GM18520 (cell line): ENCODE results near the gene ZCCHC9.

Experiments
- ATAC-seq: cut with Tn5 transposase; IDR thresholded peaks from one replicate; pipeline ENCODE4 v1.9.1; 2021; ENCODE audit not compliant: unreplicated experiment

Gene ZCCHC9

DNA sequence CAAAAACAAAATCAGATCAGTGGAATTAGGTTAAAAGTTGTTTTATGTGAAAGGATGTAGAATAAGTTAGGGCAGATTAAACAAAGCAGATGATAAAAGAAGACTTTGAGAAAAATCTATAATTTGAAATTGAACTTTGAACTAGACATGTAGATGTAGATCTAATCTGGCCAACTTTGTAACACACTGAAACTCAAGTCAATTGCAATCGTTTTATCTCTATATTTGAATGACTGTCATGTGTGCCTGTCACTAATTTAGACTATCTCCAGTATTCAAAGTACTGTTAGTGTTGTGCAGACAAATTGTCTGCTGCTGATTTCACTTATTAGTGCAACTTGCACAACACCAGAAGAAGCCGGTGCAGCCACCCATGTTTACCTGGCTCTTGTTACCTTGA, 52.7 kb downstream of the ZCCHC9 start:
- no peak for ATAC-seq

DNA sequence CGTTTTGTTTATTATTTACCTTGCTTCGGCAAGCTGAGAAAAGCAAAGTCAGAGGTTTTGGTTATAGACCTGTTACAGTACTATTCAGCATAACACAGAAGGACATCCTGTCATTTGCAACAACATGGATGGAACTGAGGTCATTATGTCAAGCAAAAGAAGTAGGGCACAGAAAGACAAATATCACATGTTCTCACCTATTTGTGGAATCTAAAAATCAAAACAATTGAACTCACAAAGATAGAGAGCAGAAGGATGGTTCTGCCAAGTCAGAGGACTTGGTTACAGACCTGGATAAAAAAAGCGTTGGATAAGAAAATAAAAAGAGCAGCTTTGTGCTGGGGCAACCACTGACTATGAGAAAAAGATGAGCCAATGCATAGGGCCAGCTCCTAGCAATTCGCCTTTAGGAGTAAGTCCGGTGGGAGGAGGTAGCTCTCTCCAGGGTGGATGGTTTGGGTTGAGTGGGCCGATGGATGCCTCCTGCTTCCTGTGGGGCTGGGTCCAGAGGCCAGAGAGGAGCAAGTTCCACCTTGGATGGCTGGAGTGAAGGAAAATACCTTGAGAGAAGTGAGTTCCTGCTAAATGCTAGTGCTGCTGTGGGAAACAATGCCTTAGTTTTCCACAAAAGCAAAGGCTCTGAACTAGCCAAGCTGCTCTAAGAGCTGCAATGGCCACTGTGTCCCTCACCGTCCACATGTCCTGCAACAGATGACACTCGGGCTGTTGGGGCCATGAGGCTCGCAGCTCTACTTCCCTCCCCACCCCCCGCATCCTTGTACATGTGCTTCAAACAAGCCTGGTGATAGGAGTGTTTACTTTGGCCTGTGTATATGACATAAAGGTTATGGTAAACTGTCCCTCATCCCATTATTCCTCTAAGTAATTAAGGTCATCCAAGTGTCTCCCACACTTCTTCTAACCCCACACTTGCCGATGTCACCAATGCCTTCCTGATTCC, 54.2 kb downstream of the ZCCHC9 start:
- no peak for ATAC-seq

DNA sequence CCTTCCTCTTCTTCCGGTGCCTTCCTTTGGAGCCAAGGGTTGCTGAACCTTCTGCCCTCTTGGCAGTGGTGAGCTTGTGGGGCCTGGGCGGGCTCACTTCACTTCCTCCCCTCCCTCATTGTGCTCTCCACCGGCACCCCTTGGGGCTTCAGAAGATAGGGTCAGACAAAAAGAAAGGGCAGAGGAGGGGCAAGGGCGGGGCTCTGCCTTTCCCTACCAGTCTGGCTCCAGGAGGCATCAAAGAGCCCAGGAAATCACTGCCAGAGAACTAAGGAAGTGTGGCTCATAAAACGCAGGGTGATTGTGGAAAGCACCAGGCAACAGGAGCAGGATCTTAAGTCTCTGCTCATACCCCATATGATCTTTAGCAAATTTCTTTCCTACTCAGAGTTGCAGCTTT, 57.7 kb downstream of the ZCCHC9 start:
- ATAC-seq: no peak

DNA sequence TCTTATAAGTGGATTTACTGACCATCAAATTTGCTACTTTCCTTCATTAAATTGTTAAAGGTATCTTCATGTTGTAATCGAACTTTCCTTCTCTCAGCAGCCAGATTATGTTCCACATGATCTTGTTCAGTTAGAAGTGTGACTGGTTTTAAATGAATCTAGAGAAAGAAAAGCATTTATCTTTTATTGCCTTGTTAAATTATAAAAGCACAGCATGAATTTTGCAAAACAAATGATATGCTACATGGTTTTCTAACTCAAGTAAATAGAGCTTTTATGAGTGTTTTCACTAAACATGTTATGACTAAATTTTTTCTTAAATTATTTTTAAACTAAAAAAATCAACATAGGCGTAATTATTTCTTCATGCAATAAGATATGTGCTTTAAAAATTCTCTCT, 58.5 kb downstream of the ZCCHC9 start:
- ATAC-seq: no peak

DNA sequence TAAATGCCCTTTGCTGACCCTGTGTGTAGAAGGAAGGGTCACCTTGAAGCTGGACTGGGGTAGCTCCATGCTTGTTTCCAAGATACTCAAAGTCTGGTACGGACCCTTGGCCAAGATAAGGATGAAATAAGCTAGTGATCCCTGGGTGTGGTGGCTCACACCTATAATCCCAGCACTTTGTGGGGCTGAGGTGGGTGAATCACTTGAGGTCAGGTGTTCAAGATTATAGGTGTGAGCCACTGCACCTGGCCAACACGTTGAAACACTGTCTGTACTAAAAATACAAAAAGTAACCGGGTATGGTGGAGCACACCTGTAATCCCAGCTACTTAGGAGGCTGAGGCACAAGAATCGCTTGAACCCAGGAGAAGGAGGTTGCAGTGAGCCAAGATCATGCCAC, 59.3 kb downstream of the ZCCHC9 start:
- ATAC-seq: no peak

DNA sequence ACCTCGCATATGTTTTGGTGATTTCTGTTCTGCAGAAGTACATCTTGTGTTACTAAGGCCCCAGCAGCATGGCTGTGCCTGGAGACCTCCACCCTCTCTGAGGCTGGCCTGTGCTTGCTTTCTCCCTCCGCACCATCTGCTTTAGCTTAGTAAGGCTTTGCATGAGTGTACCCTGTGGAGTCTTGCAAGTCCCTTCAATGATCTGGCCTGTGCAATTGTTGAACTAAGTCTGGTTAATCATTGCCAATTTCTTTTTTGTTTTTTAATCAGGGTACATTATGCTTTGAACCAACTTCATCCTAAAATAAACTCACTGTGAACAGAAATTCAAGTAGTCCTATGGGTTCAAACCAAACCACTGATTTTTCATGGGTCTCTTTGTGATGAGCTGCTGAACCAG, 60.2 kb downstream of the ZCCHC9 start:
- ATAC-seq: no peak
